ENCODE measurements around the gene ANKRD65.

DNA sequence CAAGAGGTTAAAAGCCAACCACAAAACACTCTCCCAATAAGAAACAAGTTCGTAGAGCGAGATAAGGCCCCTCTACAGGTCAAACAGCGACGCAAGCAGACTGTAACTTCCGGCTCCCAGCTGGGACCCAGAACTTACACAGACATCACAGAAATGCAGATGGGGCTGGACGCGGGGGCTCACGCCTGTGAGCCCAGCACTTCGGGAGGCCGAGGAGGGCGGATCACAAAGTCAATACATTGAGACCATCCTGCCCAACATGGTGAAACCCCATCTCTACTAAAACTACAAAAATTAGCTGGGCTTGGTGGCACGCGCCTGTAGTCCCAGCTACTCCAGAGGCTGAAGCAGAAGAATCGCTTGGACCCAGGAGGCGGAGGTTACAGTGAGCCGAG lies 33.0 kb downstream of the ANKRD65 start:
- TF ChIP-seq, protein P1, sequence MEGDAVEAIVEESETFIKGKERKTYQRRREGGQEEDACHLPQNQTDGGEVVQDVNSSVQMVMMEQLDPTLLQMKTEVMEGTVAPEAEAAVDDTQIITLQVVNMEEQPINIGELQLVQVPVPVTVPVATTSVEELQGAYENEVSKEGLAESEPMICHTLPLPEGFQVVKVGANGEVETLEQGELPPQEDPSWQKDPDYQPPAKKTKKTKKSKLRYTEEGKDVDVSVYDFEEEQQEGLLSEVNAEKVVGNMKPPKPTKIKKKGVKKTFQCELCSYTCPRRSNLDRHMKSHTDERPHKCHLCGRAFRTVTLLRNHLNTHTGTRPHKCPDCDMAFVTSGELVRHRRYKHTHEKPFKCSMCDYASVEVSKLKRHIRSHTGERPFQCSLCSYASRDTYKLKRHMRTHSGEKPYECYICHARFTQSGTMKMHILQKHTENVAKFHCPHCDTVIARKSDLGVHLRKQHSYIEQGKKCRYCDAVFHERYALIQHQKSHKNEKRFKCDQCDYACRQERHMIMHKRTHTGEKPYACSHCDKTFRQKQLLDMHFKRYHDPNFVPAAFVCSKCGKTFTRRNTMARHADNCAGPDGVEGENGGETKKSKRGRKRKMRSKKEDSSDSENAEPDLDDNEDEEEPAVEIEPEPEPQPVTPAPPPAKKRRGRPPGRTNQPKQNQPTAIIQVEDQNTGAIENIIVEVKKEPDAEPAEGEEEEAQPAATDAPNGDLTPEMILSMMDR (IDR thresholded peaks at IDR 0.05), result no peak
- TF ChIP-seq EZH2 (IDR thresholded peaks at IDR 0.05), result no peak

Data from neural progenitor cell (in vitro differentiated cells).